NCI-H82 (cell line): Measurements from ENCODE around the gene GSDME.

Experiments
- DNase-seq: peaks from one replicate; lab custom pipeline; 2025; lab: John Stamatoyannopoulos, UW

Gene GSDME

DNA sequence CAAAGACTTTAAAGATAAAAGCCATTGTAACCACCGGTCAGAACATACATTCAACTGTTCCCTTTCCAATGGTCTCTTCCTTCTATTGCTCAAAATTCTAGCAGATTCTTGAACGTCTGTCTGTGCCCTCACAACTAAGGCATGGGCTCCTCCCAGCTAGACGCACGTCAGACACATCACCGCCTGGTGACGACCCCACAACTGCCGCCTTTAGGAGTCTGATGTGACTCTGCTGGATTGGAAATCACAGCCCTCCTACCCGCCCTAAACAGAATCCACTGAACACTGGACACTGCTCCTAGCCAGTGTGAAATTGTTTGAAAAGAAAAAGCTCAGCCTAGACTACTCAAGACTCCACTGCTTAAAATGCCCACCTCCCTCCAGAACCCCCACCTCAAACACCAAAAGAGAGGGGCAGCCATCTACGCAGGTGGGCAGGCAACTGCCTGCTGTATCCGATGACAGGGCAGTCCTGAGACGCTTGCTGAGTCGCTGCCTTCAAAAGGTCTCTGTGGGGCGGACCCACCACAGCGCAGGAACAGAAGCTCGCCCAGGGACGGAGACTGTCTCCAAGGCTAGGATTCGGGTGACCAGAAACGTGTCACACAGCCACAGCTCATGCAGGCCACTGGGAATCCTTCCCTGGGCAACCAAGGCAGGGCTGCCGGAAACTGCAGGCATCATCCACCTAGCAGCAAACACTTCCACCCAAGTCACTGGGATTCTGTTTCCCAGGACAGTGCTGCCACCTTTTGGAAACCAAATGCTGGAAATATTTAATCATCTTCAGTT, 34.7 kb downstream of the GSDME start:
- DNase-seq = peak; percentile 42

DNA sequence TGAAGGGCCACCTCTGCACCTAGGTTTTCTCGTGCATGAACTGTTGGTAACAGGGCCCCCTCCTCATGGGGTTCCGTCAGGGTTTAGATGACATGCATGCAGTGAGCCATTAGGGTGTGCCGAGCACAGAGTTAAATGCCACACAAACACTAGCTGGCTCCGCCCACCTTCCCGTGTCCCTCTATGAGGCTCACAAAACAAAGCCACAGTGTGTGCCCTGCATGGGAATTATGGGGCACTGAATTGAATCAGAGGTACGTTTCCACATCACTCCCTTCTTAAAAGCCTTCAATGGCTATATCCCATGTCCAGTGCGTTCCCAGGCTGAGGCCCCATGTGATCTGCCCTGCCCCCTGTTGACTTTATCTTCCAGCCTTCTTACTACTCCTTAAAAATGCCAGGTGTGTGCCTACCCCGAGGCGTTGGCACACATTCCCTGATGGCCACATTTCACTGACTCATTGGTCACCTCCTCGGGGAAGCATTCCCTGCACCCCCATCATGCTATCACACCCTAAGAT, 35.7 kb downstream of the GSDME start:
- DNase-seq = no peak

DNA sequence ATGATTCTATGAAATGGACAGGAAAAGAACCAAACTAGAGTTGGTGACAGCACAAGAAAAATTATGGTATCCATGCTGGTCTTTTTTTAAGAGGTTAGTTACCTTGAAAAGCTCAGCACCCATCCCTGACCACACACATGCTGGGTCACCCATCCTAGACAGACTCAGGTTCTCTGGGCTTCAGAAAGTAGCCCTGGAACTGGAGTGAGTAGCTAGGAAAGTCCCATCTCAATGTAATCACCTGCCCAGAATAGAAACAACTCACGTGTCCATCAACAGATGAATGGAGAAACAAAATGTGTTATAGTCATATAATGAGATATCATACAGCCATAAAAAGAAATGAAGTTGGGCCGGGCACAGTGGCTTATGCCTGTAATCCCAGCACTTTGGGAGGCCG, 37.0 kb downstream of the GSDME start:
- no peak for DNase-seq

DNA sequence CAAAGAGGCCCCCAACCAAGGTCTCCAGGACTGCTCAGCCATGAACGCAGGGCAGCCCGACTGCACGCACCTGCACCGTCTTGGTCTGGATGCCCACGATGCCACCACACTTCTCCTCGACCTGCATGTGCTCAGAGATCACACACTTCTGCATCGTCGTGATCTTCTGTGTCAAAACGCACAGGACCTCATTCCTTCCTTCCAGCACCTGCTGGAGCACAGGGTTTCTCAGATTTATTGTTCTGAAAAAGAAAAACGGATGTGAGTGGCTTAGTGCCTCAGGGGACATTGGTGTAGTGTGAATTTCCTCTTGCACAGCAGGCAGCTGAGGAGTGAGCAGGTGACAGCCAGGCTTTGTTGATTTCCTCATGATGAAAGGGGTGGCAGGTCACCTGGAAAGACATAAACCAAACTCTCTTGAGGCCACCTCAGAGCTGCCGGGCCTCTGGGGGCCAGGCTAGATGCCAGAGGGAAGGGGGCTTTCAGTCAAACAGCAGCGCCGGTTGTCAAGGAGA, 38.2 kb downstream of the GSDME start:
- no peak for DNase-seq

DNA sequence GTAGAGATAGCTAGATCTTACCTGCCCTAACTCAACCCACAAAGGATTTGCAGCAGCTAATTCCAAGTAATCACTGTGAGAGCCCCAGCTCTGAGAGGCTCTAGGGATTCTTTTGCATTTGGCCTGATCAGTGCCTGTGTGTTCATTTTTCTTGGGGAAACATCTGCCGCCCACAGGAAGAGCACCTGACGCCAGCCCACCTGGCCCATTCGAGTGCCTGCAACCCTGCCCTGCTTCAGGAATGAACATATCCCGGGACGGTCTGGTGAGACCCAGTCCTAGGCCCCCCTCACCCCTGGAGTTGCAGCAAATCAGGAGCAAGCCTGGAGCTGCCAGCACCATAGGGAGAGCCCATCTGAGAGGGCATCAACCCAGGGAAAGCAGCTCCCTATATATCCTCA, 38.8 kb downstream of the GSDME start:
- DNase-seq = peak; percentile 16

DNA sequence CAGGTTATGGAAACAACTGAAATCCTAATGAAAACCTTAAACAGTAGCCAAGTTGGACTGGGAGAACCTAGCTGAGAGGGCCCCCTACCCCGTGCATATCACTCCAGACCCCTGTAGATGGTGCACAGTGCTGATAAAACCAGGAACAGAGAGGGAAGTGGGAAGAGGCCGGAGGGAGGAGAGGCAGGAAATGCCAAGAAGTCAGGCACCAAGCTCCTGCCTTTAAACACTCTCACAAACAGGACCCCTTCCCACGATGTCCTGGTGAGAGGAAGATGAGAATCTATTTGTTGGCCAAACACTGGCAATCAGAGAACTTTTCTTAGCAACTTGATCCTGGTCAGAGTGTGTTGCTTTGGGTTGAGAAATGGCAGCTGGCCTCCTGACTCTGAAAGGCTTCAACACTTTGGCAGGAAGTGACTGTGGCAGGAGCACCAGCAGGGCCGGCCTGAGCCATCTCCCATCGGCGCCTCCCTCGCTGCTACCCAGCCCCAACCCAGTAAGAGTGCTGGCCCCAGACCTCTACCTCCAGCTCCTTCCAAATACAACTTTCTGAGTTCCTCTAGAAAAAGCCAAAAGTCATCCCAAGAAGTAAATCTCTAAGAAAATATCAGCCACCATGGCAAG, 39.5 kb downstream of the GSDME start:
- no peak for DNase-seq

DNA sequence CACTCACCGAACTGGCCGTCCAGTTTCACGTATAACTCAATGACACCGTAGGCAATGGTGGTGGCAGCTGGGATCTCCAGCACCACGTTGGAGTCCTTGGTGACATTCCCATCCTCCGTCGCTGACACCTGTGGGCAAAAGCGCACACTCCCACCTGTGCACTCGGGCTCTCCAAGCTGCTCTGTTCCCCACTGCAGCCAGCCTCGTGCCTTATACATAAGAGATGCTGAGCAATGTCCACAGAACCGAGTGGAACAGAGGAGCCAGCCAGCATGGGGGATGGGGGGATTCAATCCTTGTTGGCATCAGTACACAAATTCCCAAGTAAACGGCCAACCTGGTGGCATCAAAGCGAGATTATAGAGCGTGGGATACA, 40.0 kb downstream of the GSDME start:
- DNase-seq = no peak

DNA sequence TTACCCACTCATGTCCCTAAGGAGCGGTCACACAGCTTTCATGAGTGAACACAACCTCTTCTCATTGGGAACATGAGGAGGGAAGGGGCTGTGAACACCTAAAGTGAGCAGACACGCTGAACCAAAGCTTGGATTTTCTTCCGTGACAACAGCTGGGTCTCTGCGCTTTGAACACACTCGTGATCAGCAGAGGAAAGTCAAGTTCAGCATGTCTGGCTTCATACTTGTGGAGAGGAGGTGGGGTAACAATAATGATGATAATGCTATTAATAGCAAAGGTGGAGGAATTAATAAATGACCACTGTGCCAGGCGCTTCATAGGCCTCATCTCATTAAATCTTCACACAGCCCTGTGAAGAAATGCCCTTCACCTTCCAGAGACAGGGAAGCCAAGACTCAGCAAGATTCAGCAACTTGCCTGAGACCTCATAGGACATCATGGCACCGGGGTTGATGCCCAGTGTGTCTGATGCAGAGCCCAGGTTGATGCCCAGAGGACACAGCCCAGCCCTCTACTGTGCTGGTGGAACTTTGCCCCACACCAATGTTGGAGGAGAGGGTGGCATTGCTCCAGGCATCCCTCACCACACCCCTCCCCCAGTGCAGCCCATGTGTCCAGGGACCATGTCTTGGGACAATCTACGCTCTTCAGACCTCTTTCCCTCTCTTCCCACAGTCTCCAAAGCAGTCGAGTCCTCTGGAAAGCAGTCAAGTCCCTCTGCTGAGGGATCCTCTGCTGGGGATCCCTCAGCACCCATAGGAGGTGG, 40.6 kb downstream of the GSDME start:
- DNase-seq = no peak

DNA sequence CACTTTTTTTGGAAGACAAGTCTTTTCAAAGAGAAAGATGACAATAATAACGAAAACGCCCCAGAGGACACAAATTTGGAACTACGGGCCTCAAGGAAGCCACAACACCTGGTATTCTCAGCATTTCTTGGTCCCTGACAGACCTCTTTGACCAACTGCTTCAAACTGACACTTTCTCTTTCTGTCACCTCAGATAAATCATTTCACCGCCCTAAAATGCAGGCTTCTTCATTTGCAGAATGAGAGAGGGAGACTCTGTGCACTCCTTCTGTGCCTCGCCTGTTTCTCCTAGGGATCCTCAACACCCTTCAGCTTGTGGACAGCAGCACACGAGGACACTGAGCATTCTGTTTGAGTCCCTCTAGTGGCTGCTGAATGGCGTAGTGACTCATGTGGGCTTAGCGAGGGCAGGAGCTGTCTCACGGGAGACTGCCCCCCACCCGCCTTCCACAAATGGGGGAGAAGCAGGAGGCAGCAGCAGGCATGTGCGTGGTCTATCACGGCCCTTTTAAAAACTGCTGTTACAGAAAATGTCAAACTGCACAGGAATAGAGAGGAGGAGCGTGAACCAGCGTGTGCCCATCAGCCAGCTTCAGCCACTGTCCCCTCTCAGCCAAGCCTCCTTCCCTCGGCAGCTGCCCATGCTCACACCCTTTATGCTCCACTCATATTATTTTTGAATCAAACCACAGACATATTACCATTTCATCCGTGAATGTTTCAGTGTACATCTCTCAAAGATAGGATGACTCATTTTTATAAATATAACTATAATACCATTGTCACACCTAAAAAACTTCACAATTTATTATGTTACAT, 41.4 kb downstream of the GSDME start:
- DNase-seq = peak; percentile 43

DNA sequence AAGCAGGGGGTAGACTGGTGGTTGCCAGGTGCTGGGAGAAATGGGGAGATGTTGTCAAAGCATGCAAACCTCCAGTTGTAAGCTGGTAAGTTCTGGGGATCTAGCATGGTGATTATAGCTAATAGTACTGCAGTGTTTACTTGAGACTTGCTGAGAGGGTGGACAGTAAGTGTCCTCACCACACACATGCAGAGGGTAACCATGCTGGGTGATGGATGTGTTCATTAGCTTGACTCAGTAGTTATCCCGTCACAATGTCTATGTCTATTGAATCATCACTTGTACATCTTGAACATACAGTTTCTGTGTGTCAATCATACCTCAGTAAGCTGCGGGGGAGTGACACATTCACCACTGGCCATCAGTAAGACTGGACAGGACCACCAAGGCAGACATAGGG, 42.1 kb downstream of the GSDME start:
- DNase-seq = no peak

DNA sequence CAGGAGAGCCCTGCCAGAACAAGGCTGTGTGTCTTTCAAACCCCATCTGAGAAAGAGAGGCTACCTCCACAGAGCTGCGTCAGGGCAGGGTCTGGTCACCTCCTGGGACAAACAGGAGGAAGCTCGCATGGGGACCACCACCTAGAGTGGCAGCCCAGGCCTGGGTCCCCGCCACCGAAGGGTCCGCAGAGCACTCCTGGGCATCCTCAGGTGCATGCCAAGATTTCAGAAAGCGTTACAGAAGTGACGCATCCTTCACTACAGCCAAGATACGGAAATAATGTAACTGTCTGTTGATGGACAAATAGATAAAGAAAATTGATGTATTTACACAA, 42.6 kb downstream of the GSDME start:
- DNase-seq = no peak

DNA sequence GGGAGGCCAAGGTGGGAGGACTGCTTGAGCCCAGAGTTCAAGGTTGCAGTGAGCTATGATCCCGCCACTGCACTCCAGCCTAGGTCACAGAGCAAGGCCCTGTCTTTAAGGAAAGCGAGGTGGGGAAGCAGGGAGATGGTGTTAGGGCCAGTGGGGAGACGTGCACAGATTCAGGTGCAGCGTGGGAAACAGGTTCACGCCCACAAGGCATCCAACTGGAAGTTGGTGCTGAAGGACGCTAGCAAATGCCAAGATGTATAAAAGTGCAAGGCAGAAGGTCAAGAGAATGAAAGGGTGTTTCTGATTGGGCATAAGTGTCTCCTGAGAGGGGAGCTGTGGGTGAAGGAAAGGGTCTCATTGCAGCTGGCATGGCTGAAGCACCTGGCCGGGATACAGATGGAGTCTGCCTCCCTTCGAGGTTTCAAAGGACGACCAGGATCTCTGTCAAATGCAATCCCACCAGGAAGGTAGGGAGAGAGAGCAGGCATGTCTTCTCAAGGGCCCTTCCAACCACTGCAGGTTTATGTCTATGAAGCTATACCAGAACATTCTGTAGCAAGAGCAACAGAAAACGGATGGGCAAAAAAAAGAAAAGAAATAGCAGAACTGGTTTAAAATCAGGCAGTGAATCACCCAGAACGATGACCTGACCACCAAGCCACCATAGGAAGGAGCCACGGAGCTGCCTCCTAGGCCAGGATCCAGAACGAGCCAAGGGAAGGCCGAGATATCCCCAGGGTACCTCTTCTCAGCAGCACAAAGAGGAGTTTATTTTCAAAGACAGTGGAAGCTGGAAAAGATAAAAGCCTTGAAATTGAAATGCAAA, 43.2 kb downstream of the GSDME start:
- DNase-seq = no peak

DNA sequence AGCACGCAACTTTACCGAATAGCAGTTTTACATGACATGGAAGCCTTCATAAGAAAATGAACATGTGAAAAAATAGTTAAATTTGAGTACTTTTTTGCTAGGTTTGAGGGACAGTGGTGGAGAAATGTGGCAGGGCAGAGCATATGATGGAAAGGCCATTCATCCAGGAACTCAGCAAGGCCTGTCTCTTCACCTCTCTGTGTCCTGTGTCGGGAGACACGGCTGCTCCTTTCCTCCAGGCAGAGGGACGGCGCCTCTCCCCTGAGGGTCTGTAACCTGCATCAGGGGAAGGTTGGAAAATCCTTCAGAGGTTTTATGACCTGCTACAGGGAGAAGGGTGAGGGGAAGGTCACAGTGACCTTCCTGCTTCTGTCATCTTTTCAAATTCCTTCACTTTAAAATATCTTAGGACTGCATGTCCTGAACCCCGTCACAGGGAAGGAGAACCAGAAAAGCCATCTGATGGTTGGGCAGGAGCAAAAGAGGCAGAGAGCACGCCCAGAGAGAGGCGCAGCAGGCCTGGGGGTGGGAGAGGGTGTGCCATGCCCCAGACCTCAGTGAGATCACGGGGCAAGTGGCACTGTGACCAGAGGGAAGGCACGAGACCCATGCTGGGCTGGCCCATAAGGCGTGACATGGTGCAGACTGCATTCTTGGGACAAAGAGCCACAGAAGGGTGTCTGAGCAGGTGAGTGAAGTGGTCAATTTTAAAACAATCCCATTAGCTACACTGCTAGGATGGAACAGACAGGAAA, 44.0 kb downstream of the GSDME start:
- DNase-seq = no peak

DNA sequence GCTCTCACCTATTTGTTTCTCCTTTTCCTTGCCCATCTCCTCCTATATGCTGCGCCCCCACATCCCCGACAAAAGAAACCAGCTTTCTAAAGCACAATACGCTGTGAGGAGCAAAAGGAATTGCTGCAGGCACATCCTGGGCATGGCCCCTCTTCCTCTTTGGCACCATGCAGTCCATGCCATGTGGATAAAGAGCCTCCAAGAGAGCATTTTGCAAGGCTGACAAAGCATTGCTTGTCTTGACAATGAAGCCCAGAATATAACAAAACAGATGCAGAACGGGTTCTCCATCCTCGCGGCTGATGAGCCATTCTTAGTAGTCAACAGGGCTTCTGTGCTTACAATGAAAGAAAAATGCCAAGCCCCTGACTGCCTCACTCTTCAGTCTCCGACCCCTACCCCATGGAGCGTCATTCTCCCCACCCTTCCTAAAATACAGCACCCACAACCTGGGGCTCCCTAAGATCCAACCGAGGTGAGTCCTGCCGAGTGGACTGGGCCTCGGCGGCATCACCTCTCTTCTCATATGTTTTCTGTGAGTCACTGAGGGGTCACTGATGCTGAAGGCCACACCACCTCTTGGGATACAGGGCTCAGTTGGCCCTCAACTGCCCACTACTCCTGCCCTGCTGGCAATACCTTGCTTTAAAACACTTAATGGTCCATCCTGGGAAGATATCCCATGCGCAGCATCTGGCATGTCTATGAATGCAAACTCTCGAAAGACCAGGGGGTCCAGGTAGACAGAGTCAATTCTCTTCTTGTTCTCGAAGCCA, 47.5 kb downstream of the GSDME start:
- DNase-seq = no peak

DNA sequence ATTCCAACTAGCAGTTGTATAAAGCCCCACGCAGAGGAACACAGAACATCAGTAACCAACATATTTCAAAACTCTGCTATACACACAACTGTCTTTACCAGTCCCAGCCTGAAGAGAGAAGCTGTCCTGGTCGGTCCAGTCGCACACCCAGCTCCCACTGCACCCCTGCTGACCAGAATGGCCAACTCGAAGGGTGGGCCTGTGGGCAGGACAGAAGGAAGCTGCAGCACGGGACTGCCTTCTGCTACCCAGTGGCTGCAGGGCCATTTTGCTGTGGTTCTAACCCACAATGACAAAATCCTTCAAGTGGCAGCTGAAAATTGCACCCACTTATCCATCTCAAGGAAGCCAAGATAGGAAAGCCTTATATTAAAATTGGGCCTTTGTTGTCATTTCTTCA, 48.2 kb downstream of the GSDME start:
- DNase-seq = no peak

DNA sequence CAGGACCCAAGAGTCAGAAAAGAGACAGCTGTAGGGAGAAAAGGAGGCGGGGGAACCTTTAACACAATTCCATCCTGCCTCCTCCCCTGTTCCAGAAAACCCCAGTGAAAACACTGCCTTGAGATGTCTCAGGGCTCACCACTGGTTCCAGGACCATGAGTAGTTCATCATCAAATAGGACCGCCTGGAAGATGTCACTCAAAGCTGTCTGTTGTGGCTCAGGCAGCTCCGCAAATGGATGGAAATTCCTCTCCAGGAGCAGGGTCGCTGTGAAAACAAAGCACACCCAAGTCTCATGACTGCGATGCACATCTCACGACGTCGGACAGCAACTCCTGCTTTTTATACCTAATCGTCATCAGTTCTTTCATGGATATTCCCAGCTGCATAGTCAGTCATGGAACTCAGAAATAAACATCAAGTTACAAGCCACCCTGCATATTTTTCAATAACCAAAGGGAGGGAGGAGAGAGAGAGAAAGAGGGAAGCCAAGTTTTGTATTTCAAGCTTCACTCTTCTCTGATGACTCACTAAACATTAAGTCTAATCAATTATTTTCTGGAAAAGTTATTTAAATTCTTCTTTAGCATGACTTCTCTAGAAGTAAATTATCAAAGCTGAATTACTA, 49.2 kb downstream of the GSDME start:
- no peak for DNase-seq

DNA sequence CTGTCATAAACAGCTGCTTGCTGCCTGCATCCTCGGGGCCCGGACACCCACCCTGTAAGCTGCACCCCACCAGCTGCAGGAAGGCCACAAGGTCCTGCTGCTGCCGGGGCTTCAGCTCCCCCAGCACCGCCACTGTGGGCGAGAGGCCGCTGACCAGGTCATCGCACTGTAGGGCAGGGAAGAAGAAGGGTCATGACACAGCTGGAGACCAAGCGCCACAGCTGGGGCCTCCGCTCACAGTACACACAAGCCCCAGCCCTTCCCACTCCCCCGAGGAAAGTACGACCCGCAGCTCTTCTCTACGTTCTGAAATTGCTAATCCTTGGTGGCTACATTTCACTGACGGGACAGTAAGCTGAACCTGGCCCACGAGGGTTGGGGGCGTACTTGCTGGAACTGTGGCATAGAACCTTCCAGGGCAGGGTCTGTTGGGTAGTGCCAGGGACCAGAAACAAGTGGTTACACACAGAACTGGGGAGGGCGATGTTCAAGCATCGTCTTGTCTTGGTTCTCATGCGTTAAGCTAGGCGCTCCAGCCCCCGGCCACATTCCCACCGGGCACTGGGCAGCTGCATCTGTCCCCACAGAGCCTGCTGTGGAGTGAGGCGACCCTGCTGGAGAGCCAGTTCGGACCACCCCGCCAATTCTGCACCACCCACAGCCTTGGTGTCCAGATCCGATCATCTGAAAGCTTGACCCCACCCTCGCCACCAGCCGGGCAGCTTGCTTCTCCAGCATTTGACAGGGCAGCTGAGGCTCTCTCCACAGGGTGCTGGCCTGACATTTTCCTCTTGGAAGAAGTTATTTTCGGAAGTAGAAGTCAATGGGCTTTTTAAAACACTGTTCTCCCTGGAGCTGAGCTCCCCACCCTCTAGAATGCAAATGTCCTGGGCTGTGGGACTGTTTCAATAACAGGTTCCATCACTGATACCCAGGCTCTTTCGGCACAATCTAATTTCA, 50.8 kb downstream of the GSDME start:
- no peak for DNase-seq

DNA sequence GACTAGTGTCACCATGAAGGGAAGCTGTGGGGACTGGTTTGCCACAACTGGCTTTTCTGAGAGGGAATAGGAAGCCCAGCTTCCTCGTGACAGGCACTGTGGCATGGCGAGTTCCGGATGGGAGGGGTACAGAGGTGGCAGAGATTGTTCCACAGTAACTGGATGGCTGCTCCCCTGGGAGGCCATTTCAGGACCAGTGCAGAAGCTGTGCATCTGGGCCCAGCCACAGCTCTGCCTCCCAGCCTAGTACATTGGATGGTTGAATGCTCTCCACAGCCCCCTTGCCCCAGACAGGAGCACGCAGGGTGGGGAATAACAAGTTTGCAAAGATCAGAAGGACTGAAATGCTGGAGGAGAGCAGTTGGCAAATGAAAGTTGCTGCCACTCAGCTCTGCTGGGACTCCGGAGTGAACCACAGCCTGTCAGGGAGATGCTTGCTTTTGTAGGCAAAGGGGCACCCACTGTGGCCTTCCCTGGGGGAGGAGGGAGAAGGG, 51.8 kb downstream of the GSDME start:
- DNase-seq = no peak
